Hepatocyte (in vitro differentiated cells): ENCODE results near the gene HS3ST4. TPM values are rescaled to one million over a fixed set of nuclear protein-coding genes. Genes with fewer than 3 reads are reported as not detected.

Experiments
- DNase-seq: peaks from one replicate; pipeline ENCODE4 v3.0.0-alpha.2; 2016; ENCODE audit warnings: low spot score
- H2AFZ ChIP-seq: fragments of 200-600 bp; sonication (generic); 2 replicates; pipeline ENCODE4 v1.6.0; 2016; ENCODE audit warnings: antibody characterized with exemption, mild to moderate bottlenecking
- H3K27ac ChIP-seq: fragments of 200-600 bp; sonication (generic); 2 replicates; pipeline ENCODE4 v1.5.1; 2016; ENCODE audit warnings: mild to moderate bottlenecking
- H3K27me3 ChIP-seq: fragments of 200-600 bp; sonication (generic); 2 replicates; pipeline ENCODE4 v1.6.1; 2016
- H3K36me3 ChIP-seq: fragments of 200-600 bp; sonication (generic); replicated peaks from 2 replicates; pipeline ENCODE4 v1.5.1; 2016; ENCODE audit warnings: low read depth; ENCODE audit not compliant: insufficient read depth
- H3K4me1 ChIP-seq: fragments of 200-600 bp; sonication (generic); 2 replicates; pipeline ENCODE4 v1.5.1; 2016; ENCODE audit warnings: mild to moderate bottlenecking, moderate library complexity; ENCODE audit not compliant: insufficient read depth
- H3K4me2 ChIP-seq: fragments of 200-600 bp; sonication (generic); 2 replicates; pipeline ENCODE4 v1.6.0; 2016
- H3K4me3 ChIP-seq: fragments of 200-600 bp; sonication (generic); 2 replicates; pipeline ENCODE4 v1.5.1; 2016; ENCODE audit warnings: mild to moderate bottlenecking
- H3K79me2 ChIP-seq: fragments of 200-600 bp; sonication (generic); 2 replicates; pipeline ENCODE4 v1.6.0; 2017; ENCODE audit warnings: mild to moderate bottlenecking
- H3K9me2 ChIP-seq: fragments of 200-600 bp; sonication (generic); replicated peaks from 2 replicates; pipeline ENCODE4 v1.6.0; 2017; ENCODE audit warnings: mild to moderate bottlenecking; ENCODE audit not compliant: insufficient read depth
- H3K9me3 ChIP-seq: fragments of 200-600 bp; sonication (generic); 2 replicates; pipeline ENCODE4 v1.5.1; 2016; ENCODE audit warnings: low read depth, mild to moderate bottlenecking
- H4K20me1 ChIP-seq: fragments of 200-600 bp; sonication (generic); 2 replicates; pipeline ENCODE4 v1.6.0; 2016; ENCODE audit warnings: mild to moderate bottlenecking; ENCODE audit not compliant: insufficient read depth, poor library complexity, severe bottlenecking
- EZH2 ChIP-seq: fragments of 200-600 bp; sonication (generic); IDR thresholded peaks from 2 replicates; pipeline ENCODE4 v1.6.1; 2016; ENCODE audit warnings: antibody characterized with exemption, mild to moderate bottlenecking, borderline replicate concordance
- EZH2phosphoT487 ChIP-seq: fragments of 200-600 bp; sonication (generic); IDR thresholded peaks from one replicate; pipeline ENCODE4 v1.6.1; 2018; ENCODE audit warnings: antibody characterized with exemption, mild to moderate bottlenecking, low read depth, moderate library complexity; ENCODE audit not compliant: unreplicated experiment, severe bottlenecking
- WGBS: methylation state at CpG from one replicate; pipeline ENCODE4 v1.1.6; 2016; ENCODE audit warnings: low lambda C conversion rate; ENCODE audit errors: missing lambda C conversion rate; 5-methylcytosine and 5-hydroxymethylcytosine counted together
- polyA plus RNA-seq: library from polyadenylated mRNA; unstranded; fragments of >200 nt; fragmentation: Nextera tagmentation; extraction: Ambion mirVana; gene quantifications from 2 replicates; pipeline ENCODE4 v1.2.1, GENCODE V29; 2016
- total RNA-seq: library from RNA; depleted of rRNA; stranded (reverse); fragments of >200 nt; gene quantifications from 2 replicates; pipeline ENCODE4 v1.2.3, GENCODE V29; 2014
- TF ChIP-seq, protein P1 (sequence below): fragments of 200-600 bp; sonication (generic); IDR thresholded peaks from 2 replicates; pipeline ENCODE4 v1.5.1; 2016; ENCODE audit warnings: antibody characterized with exemption, mild to moderate bottlenecking; ENCODE audit not compliant: poor library complexity

HS3ST4 gene
- total and polyA plus RNA-seq, 2 experiments from 2014 or later: 2.0 to 3.1 TPM

DNA sequence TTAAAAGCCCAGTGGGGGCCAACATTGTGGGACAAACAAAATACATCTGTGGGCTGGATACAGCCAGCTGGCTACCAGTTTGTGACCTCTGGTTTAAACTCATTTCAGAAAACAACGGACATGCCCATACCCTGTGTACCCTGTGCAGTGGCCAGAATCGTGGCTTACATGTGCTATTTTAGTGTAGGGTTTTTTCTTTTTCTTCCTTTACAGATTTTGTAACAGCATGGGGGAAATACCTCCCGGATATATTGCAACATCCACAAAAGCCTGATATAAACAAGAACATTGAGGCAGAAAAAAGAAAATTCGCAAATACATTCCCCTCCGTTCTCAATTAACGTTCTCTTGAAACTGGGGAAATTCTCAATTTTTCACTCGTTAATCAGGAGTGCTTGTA is 7.3 kb downstream of the HS3ST4 start:
- Histone ChIP-seq H4K20me1 (no peaks in the 10 kb centered on the region), H3K27ac (no peak overlapping the region), H3K9me3 (no peaks in the 10 kb centered on the region), H3K36me3 (no peaks in the 10 kb centered on the region), H3K4me1 (no peaks in the 10 kb centered on the region), H3K79me2 (no peaks in the 10 kb centered on the region), H3K9me2 (no peaks in the 10 kb centered on the region), H3K4me3 (no peak overlapping the region), H3K27me3 (peaks cover 47% of the 10 kb centered on the region), H3K4me2 (no peak overlapping the region), H2AFZ (no peak overlapping the region)
- no peak for TF ChIP-seq EZH2
- no peak for TF ChIP-seq EZH2phosphoT487
- TF ChIP-seq, protein P1, sequence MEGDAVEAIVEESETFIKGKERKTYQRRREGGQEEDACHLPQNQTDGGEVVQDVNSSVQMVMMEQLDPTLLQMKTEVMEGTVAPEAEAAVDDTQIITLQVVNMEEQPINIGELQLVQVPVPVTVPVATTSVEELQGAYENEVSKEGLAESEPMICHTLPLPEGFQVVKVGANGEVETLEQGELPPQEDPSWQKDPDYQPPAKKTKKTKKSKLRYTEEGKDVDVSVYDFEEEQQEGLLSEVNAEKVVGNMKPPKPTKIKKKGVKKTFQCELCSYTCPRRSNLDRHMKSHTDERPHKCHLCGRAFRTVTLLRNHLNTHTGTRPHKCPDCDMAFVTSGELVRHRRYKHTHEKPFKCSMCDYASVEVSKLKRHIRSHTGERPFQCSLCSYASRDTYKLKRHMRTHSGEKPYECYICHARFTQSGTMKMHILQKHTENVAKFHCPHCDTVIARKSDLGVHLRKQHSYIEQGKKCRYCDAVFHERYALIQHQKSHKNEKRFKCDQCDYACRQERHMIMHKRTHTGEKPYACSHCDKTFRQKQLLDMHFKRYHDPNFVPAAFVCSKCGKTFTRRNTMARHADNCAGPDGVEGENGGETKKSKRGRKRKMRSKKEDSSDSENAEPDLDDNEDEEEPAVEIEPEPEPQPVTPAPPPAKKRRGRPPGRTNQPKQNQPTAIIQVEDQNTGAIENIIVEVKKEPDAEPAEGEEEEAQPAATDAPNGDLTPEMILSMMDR: no peak
- no peak for DNase-seq
- 87% methylated on average over 7 of the region's 7 CpGs for WGBS

DNA sequence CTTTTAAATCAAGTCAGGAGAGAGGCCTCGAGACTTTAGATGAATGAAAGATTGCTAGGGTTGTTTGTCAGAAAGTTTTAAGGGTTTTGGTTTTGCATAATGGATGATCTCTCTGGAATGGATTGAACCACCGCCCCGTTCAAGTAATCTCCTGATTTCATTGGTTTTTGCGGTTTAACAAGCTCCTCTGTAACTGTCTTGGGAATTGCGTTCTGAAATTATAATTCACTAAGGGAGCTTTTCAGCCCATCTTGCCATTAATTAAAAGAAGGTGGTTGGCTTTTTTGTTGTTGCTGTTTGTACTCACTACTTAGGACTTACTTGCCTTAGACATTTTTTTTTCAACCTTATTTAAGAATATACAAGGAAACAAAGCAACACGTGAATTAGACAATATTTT is 8.8 kb downstream of the HS3ST4 start:
- H3K4me3 ChIP-seq: no peak overlapping the region
- no peak for DNase-seq
- H3K9me2 ChIP-seq: no peaks in the 10 kb centered on the region
- H3K27ac ChIP-seq: no peak overlapping the region
- H3K79me2 ChIP-seq: no peaks in the 10 kb centered on the region
- 72% methylated on average over 6 of the region's 6 CpGs for WGBS
- H4K20me1 ChIP-seq: no peaks in the 10 kb centered on the region
- no peak overlapping the region for H2AFZ ChIP-seq
- H3K4me2 ChIP-seq: no peak overlapping the region
- no peaks in the 10 kb centered on the region for H3K4me1 ChIP-seq
- TF ChIP-seq EZH2phosphoT487 (no peak), EZH2 (no peak)
- TF ChIP-seq, protein P1: no peak
- H3K9me3 ChIP-seq: no peaks in the 10 kb centered on the region
- H3K27me3 ChIP-seq: peaks cover 32% of the 10 kb centered on the region
- H3K36me3 ChIP-seq: no peaks in the 10 kb centered on the region

DNA sequence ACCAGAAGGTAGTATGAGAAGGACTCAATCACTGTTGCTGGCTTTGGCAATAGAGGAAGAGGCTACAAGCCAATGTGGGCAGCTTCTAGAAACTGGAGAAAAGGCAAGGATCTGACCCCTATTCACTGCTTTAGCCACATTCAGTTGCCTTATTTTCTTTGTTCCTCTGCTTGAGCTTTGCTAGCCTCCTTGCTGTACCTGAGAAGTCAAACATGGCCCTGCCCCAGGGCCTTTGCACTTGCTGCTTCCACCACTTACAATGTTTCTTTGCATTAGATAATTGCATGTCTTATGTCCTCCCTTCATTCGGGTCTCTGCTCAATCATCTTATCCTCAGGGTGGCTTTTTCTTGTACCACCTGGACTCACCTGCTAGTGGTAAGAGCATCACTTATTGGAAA is 15.8 kb downstream of the HS3ST4 start:
- no peak overlapping the region for H3K4me3 ChIP-seq
- H3K4me2 ChIP-seq: no peak overlapping the region
- H3K79me2 ChIP-seq: no peaks in the 10 kb centered on the region
- H4K20me1 ChIP-seq: no peaks in the 10 kb centered on the region
- no peaks in the 10 kb centered on the region for H3K9me2 ChIP-seq
- no peak for TF ChIP-seq EZH2
- TF ChIP-seq EZH2phosphoT487: no peak
- TF ChIP-seq, protein P1: no peak
- H3K4me1 ChIP-seq: no peaks in the 10 kb centered on the region
- H3K36me3 ChIP-seq: no peaks in the 10 kb centered on the region
- H3K27me3 ChIP-seq: peaks cover 5% of the 10 kb centered on the region
- 71% methylated on average over 1 of the region's 1 CpG for WGBS
- no peak for DNase-seq
- no peak overlapping the region for H2AFZ ChIP-seq
- no peaks in the 10 kb centered on the region for H3K9me3 ChIP-seq
- H3K27ac ChIP-seq: no peak overlapping the region

DNA sequence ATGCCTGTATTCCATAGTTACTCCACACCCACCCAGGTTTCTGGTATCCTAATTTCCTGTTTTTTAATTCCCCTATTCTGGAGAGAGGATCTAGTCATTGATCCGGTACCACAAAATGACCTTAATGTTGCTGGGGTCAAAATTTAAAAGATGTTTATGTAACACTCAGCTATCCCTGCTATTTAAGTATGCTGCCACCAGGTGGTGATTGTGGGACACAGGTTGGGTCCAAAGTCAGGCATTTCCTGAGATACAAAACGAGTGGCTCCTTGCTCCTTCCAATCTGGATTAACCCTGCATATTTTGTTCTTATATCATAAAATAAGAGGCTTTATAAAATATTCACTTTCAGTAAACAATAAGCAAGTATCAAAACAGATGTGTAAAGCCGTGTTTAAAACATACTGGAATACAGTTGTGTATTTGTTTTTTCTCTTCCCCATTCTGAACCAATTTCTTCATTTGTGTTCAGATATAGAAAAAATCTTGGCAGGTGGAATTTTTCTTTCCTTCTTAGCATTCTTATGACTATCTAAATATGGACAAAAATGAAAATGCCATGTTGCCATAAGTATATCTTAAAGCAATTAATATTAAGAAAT is 16.3 kb downstream of the HS3ST4 start:
- Histone ChIP-seq H3K36me3 (no peaks in the 10 kb centered on the region), H3K27ac (no peak overlapping the region), H2AFZ (no peak overlapping the region), H3K79me2 (no peaks in the 10 kb centered on the region), H3K27me3 (peaks cover 5% of the 10 kb centered on the region), H3K4me3 (no peak overlapping the region), H4K20me1 (no peaks in the 10 kb centered on the region), H3K4me1 (no peaks in the 10 kb centered on the region), H3K4me2 (no peak overlapping the region), H3K9me2 (no peaks in the 10 kb centered on the region), H3K9me3 (no peaks in the 10 kb centered on the region)
- DNase-seq: peak; percentile 58
- 50% methylated on average over 3 of the region's 3 CpGs for WGBS
- TF ChIP-seq EZH2phosphoT487 (no peak), EZH2 (no peak)
- TF ChIP-seq, protein P1: peak; percentile 50
